HG03060 (cell line): Measurements from ENCODE around the gene RNF166.

Source experiments
- ATAC-seq: cut with Tn5 transposase; IDR thresholded peaks from one replicate; pipeline ENCODE4 v1.9.1; 2021; ENCODE audit warnings: low read depth, moderate number of reproducible peaks; ENCODE audit not compliant: unreplicated experiment

RNF166 gene

GRCh38 chr16:88706229-88706964 is at the start of gene RNF166, which contains the start of gene CTU2:
TSS of gene RNF166 (minus strand) at chr16:88706408. CDS start at chr16:88706325, 83 bp downstream.
TSS of gene CTU2 (plus strand) at chr16:88706503. CDS start at chr16:88706531, 28 bp downstream.
- ATAC-seq, result no peak

GRCh38 chr16:88754912-88755744 is 48.9 kb upstream of the RNF166 start:
- ATAC-seq, result no peak

DNA sequence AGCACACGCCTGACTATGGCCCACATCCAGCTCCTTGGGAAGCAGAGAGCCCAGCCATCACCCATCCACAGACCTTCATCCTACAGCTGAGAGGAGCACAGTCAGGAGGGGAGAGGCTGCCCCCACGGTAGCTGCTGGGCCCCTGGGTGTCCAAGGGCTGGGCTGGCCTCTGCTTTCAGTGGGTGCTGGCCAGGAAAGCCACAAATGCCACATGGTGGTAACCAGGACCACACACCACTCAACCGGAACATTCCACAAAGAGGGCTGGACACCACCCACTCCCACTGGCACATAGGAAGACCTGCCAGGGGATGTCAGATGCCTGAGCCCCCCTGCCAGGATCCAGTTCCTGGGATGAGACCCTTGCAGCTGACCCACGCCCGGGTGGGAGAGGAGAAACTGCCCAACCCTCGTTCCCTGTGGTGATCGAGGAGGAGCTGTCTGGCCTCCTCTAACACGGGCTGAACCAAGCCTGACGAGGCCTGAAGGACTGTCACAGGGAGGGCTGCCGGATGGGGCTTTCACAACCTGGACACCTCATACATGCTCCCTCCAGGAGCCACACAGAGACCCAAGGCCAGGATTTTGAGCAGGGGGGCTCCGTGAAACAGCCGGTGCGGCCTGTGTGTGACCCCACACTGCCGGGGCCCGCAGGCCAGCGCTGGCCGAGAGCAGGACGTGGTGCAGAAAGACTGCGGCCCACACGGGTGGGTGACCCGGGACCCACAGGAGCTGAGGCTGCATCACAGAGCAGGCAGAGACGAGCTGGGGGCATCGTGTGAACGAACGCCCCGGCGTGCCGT is 48.1 kb upstream of the RNF166 start:
- no peak for ATAC-seq

- ATAC-seq, result no peak
Measured at GRCh38 chr16:88753602-88754001, 47.4 kb upstream of the RNF166 start.

- no peak for ATAC-seq
Measured at GRCh38 chr16:88753191-88753590, 47.0 kb upstream of the RNF166 start.

DNA sequence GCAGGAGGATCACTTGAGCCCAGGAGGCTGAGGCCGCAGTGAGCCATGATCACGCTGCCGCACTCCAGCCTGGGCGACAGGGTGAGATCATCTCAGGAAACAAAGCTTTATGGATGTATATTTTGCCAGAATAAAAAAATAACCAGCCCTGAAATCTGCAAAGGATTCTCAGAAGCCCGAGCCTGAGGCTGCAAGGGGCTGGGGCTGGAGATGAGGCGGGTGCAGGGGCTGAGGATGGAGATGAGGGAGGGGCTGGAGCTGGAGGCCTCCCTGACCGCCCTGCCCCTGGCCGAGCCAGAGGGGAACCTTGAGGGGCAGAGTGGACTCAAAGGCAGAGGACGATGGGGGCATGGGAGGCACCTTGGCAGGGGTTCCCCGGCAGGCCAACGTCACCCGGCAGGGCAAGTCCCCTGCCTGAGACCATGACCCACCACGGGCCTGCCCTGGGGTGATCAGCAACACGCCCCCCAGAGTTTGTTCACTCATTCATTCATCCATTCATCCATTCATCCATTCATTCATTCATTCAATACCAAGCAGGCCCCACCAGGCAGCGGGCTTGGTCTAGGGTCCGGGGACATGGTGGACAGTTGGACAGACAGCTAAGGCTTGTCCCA is 46.3 kb upstream of the RNF166 start:
- no peak for ATAC-seq

GRCh38 chr16:88750854-88751253 is 44.6 kb upstream of the RNF166 start:
- no peak for ATAC-seq

- ATAC-seq, result no peak
Measured at GRCh38 chr16:88749358-88749757, 43.1 kb upstream of the RNF166 start.

DNA sequence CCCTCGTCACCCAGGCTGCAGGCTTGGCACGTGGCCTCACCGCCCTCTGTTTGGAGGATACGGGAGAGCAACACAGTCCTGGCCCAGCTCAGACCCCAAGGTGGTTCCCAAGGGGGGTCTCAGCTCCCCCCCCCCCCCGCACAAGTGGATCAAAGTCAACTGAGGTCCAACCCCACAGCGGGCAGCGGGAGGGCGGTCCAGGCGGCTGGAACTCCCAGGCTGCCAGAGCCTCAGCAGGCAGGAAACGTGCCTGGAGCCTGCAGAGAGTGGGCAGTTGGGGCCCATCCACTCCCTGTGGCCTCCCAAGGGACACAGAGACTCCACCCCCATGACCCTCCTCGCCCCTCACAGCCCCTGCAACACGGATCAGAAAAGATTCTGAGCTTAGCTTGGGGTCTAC is 42.2 kb upstream of the RNF166 start:
- ATAC-seq, result no peak

DNA sequence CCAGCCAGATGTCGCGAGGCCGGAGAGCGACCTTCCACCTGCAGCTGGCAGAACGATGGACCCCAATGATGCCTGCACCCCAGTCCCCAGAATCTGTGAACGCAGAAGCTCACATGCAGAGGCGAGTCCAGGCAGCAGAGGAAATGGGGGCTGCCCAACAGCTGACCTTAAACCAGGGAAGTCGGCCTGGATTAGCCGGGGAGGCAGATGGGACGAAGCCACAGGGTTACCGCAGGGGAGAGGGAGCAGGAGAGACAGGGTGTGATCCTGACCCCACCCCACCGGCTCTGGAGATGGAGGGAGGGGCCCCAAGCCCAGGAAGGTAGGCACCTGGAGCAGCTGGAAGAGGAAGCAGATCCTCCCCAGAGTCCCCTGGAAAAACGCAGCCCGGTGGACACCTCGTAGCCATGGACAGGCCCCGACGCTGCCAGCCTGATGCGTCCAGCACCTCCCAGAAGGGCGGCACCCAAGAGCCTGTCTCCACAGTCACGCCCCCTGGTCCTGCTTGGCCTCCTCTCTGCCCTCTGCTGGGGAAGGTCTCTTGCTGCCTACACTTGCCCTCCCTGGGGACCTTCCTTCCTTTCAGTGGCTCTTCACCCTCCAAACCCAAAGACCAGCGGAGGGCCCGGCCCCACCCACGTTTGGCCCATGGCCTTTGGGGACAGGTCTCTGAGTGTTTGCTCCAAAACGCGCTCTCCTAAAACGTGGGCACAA is 41.5 kb upstream of the RNF166 start:
- ATAC-seq, result no peak

DNA sequence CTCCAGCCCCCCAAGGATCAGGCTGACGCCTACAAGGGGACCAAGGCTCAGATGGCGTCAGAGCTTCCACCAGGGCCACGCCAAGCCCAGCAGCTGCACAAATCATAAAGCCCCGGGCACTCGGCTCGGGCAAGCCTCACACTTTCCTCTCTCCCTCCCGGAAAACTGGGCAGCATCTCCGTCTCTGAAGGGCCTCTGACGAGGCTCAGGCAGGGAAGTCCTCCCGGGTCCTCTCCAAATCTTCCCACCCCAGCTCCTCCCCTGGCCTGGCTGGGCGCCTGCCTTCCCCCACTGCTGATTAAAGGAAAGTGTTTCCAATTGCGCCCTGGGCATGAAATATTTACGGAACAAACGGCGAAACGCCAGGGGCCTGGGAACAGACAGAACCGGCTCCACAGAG is 40.3 kb upstream of the RNF166 start:
- no peak for ATAC-seq

DNA sequence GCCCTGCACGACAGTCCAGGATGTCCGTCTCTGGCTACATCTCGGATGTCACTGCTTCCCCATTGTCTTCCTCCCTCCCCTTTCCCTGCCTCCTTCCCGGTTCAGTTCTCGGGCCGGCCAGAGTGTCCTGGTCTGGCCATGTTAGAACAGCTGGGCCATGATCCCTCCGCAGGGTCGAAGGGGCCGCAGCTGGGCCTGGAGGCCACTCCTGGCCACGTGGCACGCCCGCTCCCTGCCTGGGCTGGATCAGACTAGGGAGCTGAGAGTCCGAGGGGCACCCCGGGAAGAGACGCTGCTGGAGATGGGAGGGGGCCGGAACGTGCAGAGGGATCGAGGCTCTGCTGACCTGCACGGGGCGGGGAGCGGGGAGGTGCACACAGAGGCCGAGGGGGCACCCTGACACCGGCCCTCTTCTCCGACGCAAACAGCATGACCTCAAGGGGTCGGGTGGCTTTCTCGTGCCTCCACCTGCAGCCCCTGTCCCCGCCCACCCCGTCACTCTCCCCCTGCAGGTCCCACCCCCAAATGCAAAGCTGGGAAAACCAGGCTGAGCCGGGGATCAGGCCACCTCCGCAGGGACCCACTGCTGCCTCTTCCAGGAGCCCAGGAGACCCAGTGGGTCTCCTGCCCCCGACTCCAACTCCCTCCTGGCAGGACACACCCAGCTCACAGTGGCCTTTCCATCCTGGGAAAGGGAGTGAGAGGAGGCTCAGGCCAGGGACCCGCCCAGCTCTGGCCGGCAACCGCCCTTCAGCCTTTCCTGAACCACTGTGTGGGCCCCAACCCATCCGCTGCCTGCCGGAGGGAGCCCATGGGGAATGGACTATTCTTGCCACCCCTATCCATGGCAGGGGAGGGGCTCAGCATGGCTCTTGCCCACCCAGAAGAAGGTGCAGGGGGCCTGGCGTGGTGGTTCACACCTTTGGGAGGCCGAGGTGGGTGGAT is 38.6 kb upstream of the RNF166 start:
- no peak for ATAC-seq

- ATAC-seq, result no peak
Measured at GRCh38 chr16:88743693-88744576, 37.7 kb upstream of the RNF166 start.

DNA sequence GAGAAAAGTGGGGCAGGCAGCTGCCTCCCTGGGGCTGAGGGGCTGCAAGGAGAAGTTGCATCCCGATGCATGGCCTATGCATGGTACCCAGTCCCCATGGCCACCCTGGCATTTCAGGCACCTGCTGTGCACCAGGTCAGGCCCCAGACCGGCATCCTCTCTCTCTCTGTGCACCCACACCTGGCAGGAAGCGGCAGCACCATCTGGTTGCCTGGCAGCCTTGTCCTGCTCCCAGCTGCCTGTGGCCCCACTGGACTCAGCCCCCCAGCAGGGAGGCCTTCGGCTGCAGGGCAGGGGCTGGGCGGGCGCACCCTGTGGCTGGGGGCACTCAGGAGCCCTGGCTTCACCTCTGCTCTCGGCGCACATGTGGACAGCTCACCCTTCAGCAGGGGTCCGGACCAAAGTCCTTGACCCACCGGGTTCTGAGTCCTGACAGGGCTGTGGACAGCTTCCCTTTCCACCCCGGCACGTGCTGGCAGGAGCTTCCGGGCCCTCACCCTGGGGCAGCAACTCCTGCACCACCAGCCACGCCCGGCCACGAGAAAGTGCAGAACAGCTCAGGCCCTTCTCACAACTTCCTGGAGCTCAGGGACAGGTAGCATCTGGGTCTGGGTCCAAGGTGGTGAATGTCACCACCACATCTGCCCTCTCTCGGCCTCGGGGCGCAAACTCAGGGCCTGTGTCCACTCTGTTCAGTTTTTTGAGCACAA is 36.8 kb upstream of the RNF166 start:
- ATAC-seq, result no peak

DNA sequence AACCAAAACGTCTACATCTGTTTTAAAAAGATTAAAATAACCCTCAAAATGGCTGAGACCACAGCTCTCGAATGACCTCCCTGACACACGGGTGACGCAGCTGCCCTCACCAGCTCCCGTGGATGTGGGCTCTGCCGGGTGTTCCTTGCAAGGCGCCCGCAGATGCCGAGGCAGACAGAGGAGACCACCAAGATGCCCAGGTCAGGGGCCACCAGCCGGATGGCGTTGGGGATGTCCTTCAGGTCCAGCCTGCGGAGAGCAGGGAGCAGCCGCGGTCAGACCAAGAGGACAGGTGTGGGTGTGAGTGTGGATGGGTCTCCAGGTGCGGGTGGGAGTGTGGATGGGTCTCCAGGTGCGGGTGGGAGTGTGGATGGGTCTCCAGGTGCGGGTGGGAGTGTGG is 35.2 kb upstream of the RNF166 start:
- ATAC-seq, result no peak

DNA sequence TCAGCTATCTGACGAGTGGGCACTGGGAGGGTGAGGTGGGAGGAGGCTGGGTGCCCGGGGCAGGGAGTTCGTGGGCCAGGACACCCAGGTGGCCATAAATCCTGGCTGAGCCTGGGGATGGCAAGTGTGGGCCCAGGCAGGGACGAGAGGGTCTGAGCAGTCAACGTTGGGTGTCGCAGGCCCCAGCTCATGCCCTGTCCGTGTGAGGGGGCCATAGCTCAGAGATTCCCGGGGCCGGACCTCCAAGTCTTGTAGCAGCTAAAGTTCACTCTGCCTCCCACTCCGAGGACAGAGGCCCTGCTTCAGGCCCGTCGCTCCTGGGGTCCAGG is 34.5 kb upstream of the RNF166 start:
- ATAC-seq, result no peak

DNA sequence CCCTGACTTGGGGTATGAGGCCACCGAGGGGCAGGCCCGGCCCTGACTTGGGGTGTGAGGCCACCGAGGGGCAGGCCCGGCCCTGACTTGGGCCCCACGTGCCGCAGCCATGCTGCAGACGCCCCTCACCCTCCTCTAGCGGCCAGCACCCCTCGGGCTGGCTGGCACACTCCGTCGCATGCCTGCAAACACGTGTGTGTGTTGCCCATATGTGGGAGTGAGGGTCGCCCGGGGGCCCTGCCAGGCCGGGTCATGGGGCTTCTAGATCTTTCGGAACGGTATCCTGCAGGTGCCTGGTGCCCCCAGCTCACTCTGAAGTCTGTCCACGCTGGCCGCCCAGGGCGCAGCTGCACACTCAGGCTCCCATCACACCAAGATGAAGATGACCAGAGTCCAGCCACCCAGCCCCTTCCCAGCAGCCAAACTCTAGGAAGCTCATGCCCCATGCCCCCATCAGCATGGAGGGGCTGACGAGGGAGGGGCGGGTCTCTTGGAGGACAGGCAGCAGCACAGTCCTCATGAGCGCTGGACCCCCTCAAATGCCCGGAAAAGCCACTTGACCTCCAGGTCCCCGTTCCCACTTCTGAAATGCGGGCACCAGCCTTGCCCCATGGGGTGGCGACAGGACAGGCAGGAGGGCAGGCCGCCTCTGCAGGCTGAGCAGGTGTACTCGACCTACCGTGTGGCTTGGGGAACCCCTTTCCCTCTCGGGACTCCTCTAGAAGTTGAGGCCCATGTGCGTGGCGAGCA is 33.9 kb upstream of the RNF166 start:
- ATAC-seq, result no peak
